ACC112 (cell line): Measurements from ENCODE around the gene CBARP.
"Not testable (repeated sequence)": the region's sequence is repeated elsewhere in the genome, so short reads cannot be mapped to it uniquely, and the experiment has no call there.

Source experiments
- H2AFZ ChIP-seq: fragments of 200-600 bp; sonication (generic); one replicate; pipeline ENCODE4 v1.6.0; 2017; ENCODE audit warnings: antibody characterized with exemption, low read length; ENCODE audit not compliant: unreplicated experiment
- H3K27ac ChIP-seq: fragments of 200-600 bp; sonication (generic); 2 replicates; pipeline ENCODE4 v1.5.1; 2014; ENCODE audit warnings: low read depth, mild to moderate bottlenecking, antibody characterized with exemption, low read length, moderate library complexity
- H3K27me3 ChIP-seq: fragments of 200-600 bp; sonication (generic); 2 replicates; pipeline ENCODE4 v1.6.1; 2014; ENCODE audit warnings: mild to moderate bottlenecking, antibody characterized with exemption, low read length, moderate library complexity, mixed read lengths; ENCODE audit not compliant: insufficient read depth
- H3K36me3 ChIP-seq: fragments of 200-600 bp; sonication (generic); 2 replicates; pipeline ENCODE4 v1.6.1; 2016; ENCODE audit warnings: mild to moderate bottlenecking, antibody characterized with exemption, low read length, moderate library complexity, mixed read lengths; ENCODE audit not compliant: insufficient read depth
- H3K4me1 ChIP-seq: fragments of 200-600 bp; sonication (generic); one replicate; pipeline ENCODE4 v1.6.1; 2016; ENCODE audit warnings: low read length, mixed read lengths; ENCODE audit not compliant: insufficient read depth, unreplicated experiment, control insufficient read depth
- H3K4me3 ChIP-seq: fragments of 200-600 bp; sonication (generic); 2 replicates; pipeline ENCODE4 v1.5.1; 2014; ENCODE audit warnings: mild to moderate bottlenecking, low read depth, low read length
- H3K79me2 ChIP-seq: fragments of 200-600 bp; sonication (generic); one replicate; pipeline ENCODE4 v1.6.0; 2016; ENCODE audit warnings: low read length; ENCODE audit not compliant: control insufficient read depth, unreplicated experiment, insufficient read depth

Gene CBARP

DNA sequence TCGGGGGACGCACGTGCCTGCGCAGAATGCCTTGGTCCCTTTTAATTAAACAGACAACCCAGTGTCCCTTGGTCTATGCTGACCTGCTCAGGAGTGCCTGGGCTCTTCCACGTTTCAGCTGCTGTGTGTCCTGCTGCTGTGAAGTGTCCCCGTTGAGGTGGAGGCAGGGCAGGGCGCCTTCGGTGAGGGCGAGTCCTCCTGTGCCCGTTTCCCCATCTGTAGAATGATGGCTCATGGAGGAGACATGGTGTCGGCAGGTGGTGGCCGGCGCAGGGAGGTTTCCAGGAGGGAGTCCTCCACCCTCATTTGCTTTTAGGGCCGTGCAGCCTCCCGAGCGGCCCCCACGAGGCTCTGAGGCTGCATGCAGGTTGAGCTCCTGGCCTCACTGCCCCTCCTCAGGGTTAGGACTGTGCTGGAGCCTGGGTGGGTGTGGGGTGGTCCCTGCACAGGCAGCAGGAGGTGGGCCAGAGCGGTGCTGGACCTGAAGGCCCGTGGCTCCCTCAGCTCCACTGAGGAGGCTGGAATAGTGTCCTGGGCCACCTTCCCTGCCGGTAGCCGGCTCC is 23.4 kb downstream of the CBARP start:
- Histone ChIP-seq H2AFZ (no peak overlapping the region), H3K27me3 (no peaks in the 10 kb centered on the region), H3K79me2 (peaks cover 40% of the 10 kb centered on the region), H3K4me1 (peaks cover 5% of the 10 kb centered on the region), H3K4me3 (no peak overlapping the region), H3K36me3 (no peaks in the 10 kb centered on the region), H3K27ac (no peak overlapping the region)

DNA sequence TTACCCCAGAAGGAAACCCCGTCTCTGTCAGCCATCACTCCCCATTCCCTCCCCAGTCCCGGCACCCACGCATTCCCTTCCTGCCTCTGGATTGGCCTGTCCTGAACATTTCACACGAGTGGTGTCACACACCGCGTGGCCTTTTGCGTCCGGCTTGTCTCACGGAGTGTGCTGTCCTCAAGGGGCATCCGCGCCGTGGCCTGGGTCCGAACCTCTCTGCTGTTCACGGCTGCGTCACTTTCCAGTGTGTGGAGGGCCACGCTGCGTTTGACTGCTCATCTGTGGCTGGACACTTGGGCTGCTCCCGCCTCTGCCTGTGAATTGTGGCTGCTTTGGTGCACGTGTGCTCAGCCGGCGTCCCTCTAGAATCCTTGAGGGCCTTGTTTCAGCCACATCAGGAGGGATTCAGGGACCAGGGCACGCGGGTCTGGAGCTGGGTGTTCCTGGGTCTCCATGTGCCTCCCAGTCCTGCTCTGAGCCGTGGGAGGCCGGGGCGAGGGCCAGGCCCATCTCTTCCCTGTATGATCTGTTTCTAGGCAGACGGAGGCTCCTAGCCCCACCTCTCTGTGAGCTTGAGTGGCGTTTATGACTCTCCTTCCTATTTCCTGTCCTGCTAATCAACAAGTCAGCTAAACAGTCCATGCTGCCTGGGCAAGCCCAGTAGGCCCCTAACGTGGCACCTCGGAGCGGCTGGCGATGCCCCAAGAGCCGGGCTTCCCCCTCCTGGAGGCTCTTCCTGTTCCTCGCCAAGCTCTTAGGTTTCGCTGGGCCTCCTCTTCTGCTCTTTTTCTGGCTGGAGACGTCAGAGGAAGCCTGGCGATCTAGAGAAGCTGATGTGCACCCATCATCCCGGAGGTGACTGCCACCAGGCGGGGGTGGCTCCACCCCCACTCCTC is 24.2 kb downstream of the CBARP start:
- peaks cover 5% of the 10 kb centered on the region for H3K4me1 ChIP-seq
- H3K36me3 ChIP-seq = no peaks in the 10 kb centered on the region

DNA sequence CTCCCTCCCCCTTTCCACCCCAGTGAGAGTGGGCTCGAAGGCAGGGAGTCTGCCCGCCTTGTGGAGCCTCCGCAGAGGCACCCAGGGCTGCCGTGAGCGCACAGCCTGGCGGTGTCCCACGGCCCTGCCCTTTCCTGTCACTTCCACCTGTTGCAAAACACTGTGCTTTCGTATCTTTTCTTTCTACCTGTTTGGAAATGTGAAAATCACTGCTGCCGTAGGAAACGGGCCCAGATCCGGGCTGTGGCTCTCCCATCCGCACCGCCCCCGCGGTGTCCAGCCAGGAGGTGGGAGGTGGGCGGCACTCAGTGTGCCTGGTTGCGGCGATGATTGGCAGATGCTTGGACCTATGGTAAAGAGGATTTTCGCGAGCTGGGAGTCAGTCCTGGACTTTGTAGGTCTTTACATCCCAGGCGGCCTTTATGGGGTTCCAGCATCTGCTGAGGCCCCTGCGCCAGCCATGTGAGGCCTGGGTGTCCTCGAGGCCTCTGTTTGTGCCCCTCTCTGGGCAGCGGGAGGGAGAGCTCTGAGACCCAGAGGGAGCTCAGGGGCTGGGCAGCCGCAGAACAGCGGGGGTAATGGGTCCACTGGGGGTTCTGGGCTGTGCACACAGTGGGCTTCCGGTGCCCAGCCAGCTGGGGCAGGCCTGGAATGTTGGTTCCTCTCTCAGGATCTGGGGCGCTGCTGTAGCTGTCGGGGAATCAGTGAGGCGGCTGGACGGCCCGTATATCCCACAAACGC is 26.1 kb downstream of the CBARP start:
- no peaks in the 10 kb centered on the region for H3K36me3 ChIP-seq
- no peak overlapping the region for H3K27ac ChIP-seq
- H3K27me3 ChIP-seq = no peaks in the 10 kb centered on the region
- H3K4me3 ChIP-seq = no peak overlapping the region
- peaks cover 5% of the 10 kb centered on the region for H3K4me1 ChIP-seq
- peaks cover 43% of the 10 kb centered on the region for H3K79me2 ChIP-seq
- H2AFZ ChIP-seq = no peak overlapping the region

More for the DNA sequence above, 24.2 kb downstream of the CBARP start:
- Histone ChIP-seq H3K27me3 (no peaks in the 10 kb centered on the region), H2AFZ (no peak overlapping the region), H3K27ac (no peak overlapping the region), H3K79me2 (peaks cover 44% of the 10 kb centered on the region), H3K4me3 (no peak overlapping the region)

DNA sequence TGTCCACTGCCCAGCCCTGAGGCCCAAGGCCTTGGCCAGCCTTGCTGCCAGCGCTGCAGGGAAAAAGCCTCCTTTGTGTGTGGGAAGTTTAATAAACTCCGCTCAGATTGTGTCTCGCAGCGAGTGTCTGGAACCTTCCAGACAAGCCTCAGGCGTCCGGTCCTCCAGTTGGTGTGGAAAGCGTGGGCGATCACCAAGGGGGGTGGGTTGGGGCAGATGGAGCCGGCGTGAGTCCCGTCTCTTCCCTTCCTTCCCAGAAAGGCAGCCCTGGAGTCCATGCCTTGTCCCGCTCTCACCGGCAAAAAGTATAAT is 27.6 kb downstream of the CBARP start:
- H3K27ac ChIP-seq = no peak overlapping the region
- no peaks in the 10 kb centered on the region for H3K27me3 ChIP-seq
- H3K4me3 ChIP-seq = no peak overlapping the region
- H3K36me3 ChIP-seq = no peaks in the 10 kb centered on the region
- peaks cover 3% of the 10 kb centered on the region for H3K4me1 ChIP-seq
- no peak overlapping the region for H2AFZ ChIP-seq
- H3K79me2 ChIP-seq = peaks cover 49% of the 10 kb centered on the region

DNA sequence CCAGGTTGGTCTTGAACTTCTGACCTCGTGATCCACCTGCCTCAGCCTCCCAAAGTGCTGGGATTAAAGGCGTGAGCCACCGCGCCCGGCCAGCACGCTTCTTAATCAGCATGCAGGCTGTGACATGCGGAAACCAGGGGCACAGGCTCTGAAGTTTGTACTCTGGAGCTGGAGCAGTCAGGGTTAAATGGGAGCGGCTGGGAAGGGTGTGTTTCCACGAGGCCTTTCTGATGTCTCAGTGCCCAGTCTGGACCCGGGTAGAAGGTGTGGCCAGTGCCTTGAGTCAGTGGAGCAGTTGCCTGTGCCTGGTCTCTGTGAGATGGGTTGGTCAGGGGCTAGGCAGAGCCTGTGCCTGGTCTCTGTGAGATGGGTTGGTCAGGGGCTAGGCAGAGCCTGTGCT is 29.0 kb downstream of the CBARP start:
- not testable (repeated sequence) for H3K27ac ChIP-seq

DNA sequence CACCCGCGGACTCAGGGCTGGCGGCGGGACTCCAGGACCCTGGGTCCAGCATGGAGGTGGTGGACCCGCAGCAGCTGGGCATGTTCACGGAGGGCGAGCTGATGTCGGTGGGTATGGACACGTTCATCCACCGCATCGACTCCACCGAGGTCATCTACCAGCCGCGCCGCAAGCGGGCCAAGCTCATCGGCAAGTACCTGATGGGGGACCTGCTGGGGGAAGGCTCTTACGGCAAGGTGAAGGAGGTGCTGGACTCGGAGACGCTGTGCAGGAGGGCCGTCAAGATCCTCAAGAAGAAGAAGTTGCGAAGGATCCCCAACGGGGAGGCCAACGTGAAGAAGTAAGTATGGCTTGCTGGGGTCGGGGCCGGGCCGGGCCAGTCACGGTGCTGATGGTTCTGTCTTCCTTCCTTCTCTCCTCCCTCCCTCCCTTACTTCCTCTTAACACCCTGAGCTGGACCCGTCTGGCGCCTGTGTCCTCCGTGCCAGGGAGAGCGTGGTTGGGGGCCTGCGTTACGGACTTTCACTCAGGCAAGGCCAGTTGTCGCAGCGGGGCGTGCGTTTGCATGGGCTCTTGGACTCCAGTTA is 30.8 kb downstream of the CBARP start:
- peaks cover 3% of the 10 kb centered on the region for H3K4me1 ChIP-seq
- peak overlapping the region; percentile 94 for H3K4me3 ChIP-seq
- H3K79me2 ChIP-seq = peaks cover 34% of the 10 kb centered on the region
- H3K27ac ChIP-seq = peak overlapping the region; percentile 19; the same call in 1 of the 2 replicates
- H2AFZ ChIP-seq = no peak overlapping the region
- H3K36me3 ChIP-seq = no peaks in the 10 kb centered on the region
- H3K27me3 ChIP-seq = no peaks in the 10 kb centered on the region

More for the DNA sequence above, 29.0 kb downstream of the CBARP start:
- not testable (repeated sequence) for H3K4me3 ChIP-seq, H2AFZ ChIP-seq, H3K36me3 ChIP-seq, H3K27me3 ChIP-seq, H3K4me1 ChIP-seq
- peaks cover 39% of the 10 kb centered on the region for H3K79me2 ChIP-seq

DNA sequence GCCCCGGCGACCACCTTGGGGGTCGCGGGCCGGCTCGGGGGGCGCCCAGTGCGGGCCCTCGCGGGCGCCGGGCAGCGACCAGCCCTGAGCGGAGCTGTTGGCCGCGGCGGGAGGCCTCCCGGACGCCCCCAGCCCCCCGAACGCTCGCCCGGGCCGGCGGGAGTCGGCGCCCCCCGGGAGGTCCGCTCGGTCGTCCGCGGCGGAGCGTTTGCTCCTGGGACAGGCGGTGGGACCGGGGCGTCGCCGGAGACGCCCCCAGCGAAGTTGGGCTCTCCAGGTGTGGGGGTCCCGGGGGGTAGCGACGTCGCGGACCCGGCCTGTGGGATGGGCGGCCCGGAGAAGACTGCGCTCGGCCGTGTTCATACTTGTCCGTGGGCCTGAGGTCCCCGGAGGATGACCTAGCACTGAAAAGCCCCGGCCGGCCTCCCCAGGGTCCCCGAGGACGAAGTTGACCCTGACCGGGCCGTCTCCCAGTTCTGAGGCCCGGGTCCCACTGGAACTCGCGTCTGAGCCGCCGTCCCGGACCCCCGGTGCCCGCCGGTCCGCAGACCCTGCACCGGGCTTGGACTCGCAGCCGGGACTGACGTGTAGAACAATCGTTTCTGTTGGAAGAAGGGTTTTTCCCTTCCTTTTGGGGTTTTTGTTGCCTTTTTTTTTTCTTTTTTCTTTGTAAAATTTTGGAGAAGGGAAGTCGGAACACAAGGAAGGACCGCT is 31.5 kb downstream of the CBARP start:
- Histone ChIP-seq H3K4me1 (peaks cover 3% of the 10 kb centered on the region), H3K79me2 (peaks cover 28% of the 10 kb centered on the region), H2AFZ (no peak overlapping the region), H3K4me3 (peak overlapping the region; percentile 94), H3K27me3 (no peaks in the 10 kb centered on the region), H3K27ac (peak overlapping the region; percentile 19; the same call in 1 of the 2 replicates), H3K36me3 (no peaks in the 10 kb centered on the region)

DNA sequence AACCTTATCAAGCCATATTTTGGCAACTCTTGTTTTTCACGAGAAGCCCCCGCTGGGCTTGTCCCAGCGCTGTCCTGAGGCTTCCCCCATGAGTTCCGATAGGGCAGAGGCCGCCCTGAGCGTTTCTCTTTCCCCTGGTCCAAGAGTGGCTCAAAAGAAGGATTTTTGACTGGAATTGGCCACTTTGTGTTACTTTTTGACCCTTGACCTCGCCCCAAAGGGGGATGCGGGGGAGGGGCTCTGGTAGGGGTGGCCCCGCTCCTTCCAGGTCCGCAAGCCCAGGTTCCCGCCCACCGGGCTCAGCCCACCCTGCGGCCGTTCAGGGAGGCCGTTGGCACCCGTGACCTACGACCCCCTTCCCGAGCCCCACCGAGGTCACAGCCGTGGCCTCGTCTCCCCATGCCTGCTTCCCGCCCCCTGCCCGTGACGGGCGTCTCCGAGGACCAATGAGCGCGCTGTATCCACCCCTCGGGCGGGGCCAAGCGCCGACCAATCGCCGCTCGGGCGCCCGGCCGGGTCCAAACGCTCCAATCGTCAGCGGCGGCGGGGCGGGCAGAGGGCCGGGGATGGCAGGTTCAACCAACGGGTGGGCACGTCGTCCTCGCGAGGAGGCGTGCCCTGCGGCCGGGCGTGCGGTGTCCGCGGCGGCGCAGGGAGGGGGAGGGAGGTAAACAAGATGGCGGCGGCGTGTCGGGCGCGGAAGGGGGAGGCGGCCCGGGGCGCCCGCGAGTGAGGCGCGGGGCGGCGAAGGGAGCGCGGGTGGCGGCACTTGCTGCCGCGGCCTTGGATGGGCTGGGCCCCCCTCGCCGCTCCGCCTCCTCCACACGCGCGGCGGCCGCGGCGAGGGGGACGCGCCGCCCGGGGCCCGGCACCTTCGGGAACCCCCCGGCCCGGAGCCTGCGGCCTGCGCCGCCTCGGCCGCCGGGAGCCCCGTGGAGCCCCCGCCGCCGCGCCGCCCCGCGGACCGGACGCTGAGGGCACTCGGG is 32.4 kb downstream of the CBARP start, which contains the start of gene STK11:
Gene STK11, plus strand, starts transcription at position 665 of the 986 bp plus-strand sequence. CDS start 1,136 bp downstream, outside the sequence.
- peaks cover 3% of the 10 kb centered on the region for H3K4me1 ChIP-seq
- H3K27me3 ChIP-seq = no peaks in the 10 kb centered on the region
- peak within 1 kb of the TSS; percentile 19; the same call in 1 of the 2 replicates for H3K27ac ChIP-seq
- H3K4me3 ChIP-seq = peak within 1 kb of the TSS; percentile 94
- H2AFZ ChIP-seq = peak within 1 kb of the TSS; percentile 37
- H3K79me2 ChIP-seq = peaks cover 26% of the 10 kb centered on the region
- no peaks in the 10 kb centered on the region for H3K36me3 ChIP-seq

DNA sequence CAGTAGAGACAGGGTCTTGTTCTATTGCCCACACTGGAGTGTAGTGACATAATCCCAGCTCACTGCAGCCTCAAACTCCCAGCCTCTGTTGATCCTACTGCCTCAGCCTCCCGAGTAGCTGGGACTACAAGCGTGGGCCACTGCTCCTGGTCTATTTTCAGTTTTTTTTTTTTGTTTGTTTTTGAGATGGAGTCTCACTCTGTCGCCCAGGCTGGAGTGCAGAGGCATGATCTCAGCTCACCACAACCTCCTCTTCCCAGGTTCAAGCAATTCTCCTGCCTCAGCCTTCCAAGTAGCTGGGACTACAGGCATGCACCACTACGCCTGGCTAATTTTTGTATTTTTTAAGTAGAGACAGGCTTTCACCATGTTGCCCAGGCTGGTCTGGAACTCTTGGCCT is 37.2 kb downstream of the CBARP start:
- not testable (repeated sequence) for H2AFZ ChIP-seq, H3K27me3 ChIP-seq, H3K4me1 ChIP-seq, H3K79me2 ChIP-seq, H3K36me3 ChIP-seq, H3K4me3 ChIP-seq, H3K27ac ChIP-seq
